ENCODE results near the gene SLC9A8. TPM values are rescaled to one million over a fixed set of nuclear protein-coding genes. Genes with fewer than 3 reads are reported as not detected.

Gene SLC9A8
- total and polyA plus RNA-seq, 8 donors, result 7.5 to 16.7 (median 8.8) TPM

GRCh38 chr20:49843139-49843538, 30.5 kb downstream of the SLC9A8 start:
- H3K27ac ChIP-seq, result no peak overlapping the region
- H3K9me3 ChIP-seq, result no peaks in the 10 kb centered on the region
- H3K36me3 ChIP-seq, result peaks cover 0 to 21% of the 10 kb centered on the region in 2 donors
- DNase-seq, result no peak
- no peak for ATAC-seq
- peaks cover 0 to 25% of the 10 kb centered on the region in 2 donors for H3K4me1 ChIP-seq
- no peaks in the 10 kb centered on the region for H3K27me3 ChIP-seq
- no peak for TF ChIP-seq CTCF (IDR thresholded peaks at IDR 0.05)
- H3K4me3 ChIP-seq, result no peak overlapping the region
- intact Hi-C loops (cut with DNase I), result loop anchor here (10.0 kb wide), 2 partner anchors 228 to 298 kb away; no protein-coding TSS in a partner anchor

GRCh38 chr20:49843770-49844380, 31.2 kb downstream of the SLC9A8 start:
- Histone ChIP-seq H3K9me3 (no peaks in the 10 kb centered on the region), H3K27me3 (no peaks in the 10 kb centered on the region), H3K4me1 (peaks cover 0 to 25% of the 10 kb centered on the region in 2 donors), H3K27ac (peak overlapping the region in 1 of 2 donors; percentile 46), H3K36me3 (peaks cover 0 to 28% of the 10 kb centered on the region in 2 donors), H3K4me3 (no peak overlapping the region)
- intact Hi-C loops (cut with DNase I), result loop anchor here (10.0 kb wide), 2 partner anchors 229 to 299 kb away; no protein-coding TSS in a partner anchor
- no peak for ATAC-seq
- DNase-seq, result no peak
- no peak for TF ChIP-seq CTCF (IDR thresholded peaks at IDR 0.05)

GRCh38 chr20:49845060-49845459, 32.4 kb downstream of the SLC9A8 start:
- Histone ChIP-seq H3K27ac (peak overlapping the region in 1 of 2 donors; percentile 46), H3K4me3 (no peak overlapping the region), H3K36me3 (peaks cover 0 to 40% of the 10 kb centered on the region in 2 donors), H3K4me1 (peaks cover 0 to 27% of the 10 kb centered on the region in 2 donors), H3K9me3 (no peaks in the 10 kb centered on the region), H3K27me3 (no peaks in the 10 kb centered on the region)
- intact Hi-C loops (cut with DNase I), result loop anchor here (5.0 to 10.0 kb wide), 3 partner anchors 230 to 300 kb away; no protein-coding TSS in a partner anchor
- no peak for TF ChIP-seq CTCF (IDR thresholded peaks at IDR 0.05)
- DNase-seq, result no peak
- no peak for ATAC-seq

- peak; percentile 89 for ATAC-seq
- Histone ChIP-seq H3K9me3 (no peaks in the 10 kb centered on the region), H3K27me3 (no peaks in the 10 kb centered on the region), H3K4me3 (no peak overlapping the region), H3K27ac (peak overlapping the region in 1 of 2 donors; percentile 46), H3K4me1 (peaks cover 0 to 40% of the 10 kb centered on the region in 2 donors), H3K36me3 (peaks cover 0 to 52% of the 10 kb centered on the region in 2 donors)
- intact Hi-C loops (cut with DNase I), result loop anchor here (5.0 to 10.0 kb wide), 3 partner anchors 232 to 302 kb away; no protein-coding TSS in a partner anchor
- peak in 1 of 4 donors; percentile 60 for DNase-seq
- TF ChIP-seq CTCF (IDR thresholded peaks at IDR 0.05), result peak; percentile 43 to 74
Observed at GRCh38 chr20:49846206-49846807, 33.7 kb downstream of the SLC9A8 start.
